C4-2B (cell line): ENCODE measurements around the gene EFCAB8.

ENCODE experiments used
- CTCF ChIP-seq: fragments of 450-650 bp; conservative IDR thresholded peaks from 2 replicates; pipeline ENCODE4 v1.5.1; 2017; ENCODE audit warnings: mild to moderate bottlenecking
- ZFX ChIP-seq: fragments of 450-650 bp; IDR thresholded peaks from 2 replicates; pipeline ENCODE4 v1.6.1; 2017

- TF ChIP-seq CTCF (no peak), ZFX (no peak)
Observed at GRCh38 chr20:32871627-32872160, 13.0 kb downstream of the EFCAB8 start.
